GM12864 (cell line): ENCODE results near the gene CEP250.

Experiments
- DNase-seq: peaks from one replicate; pipeline ENCODE4 v3.0.0-alpha.2; 2011; ENCODE audit warnings: low read depth
- H3K4me3 ChIP-seq: 2 replicates; pipeline ENCODE4 v1.5.1; 2011; ENCODE audit warnings: mild to moderate bottlenecking, low read depth, low read length, control low read depth
- CTCF ChIP-seq: IDR thresholded peaks from 2 replicates; pipeline ENCODE4 v1.5.1; 2011; ENCODE audit warnings: low read depth, mild to moderate bottlenecking, moderate library complexity, low read length, control low read depth, inconsistent platforms; ENCODE audit errors: missing control alignments

Gene CEP250

DNA sequence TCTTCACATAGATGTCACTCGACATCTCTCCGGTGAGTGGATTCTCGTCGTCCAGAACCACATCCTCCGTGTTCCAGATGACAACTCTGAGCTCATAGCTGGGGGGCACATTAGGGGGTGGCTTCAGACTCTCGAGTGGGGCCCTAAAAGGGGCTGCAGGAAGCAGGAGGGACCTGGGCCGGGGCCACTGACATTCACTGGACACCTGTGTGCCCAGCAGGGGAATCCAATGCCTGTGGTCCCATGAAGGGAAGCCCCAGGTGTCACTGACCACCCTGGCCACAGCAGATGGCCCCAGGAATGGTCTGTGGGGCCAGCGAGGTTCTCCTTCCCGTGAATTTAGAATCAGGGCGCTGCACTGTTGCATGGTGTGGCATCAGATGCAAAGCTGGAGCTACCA, 105.1 kb downstream of the CEP250 start:
- TF ChIP-seq CTCF, result no peak
- DNase-seq, result no peak
- H3K4me3 ChIP-seq, result no peak overlapping the region

DNA sequence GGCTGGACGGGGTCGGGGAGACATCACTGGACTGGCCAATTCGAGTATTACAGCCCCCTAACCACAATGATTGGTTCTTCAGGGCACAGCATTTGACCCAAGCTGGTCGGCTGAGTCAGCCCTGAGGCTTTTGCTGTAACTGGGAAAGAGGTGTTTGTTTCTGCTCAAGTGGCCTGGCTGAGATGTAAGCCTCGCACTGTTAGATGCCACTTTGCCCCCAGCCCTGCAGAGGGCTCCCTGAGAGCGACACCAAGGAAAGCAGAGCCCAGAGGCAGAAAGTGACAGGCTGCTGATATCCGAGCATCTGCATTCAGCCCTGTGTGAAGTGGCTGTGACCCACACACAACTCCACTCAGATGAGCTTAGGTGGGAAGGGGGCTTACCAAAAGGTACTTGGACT, 105.9 kb downstream of the CEP250 start:
- H3K4me3 ChIP-seq, result no peak overlapping the region
- DNase-seq, result no peak
- TF ChIP-seq CTCF, result peak; percentile 56

DNA sequence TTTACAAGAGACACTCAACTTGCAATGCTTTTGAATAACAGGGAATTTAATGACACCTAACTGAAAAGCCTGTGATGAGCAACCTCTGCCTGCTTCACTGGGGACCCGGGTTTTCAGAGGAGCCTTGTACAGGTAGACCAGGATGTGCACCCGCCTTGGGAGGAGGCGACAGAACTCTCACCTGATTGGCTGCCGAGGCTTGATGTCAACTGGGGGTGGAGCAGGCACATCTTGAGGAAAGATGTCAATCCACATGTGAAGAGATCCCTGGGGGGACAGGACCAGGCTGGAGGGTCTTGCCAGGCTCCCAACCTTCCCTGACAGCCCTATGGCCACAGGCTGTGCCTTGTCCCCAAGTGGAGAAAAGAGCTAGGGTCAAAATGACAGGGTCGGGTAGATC, 106.3 kb downstream of the CEP250 start:
- TF ChIP-seq CTCF, result no peak
- DNase-seq, result no peak
- no peak overlapping the region for H3K4me3 ChIP-seq

GRCh38 chr20:35562541-35563110, 107.2 kb downstream of the CEP250 start:
- TF ChIP-seq CTCF, result no peak
- no peak for DNase-seq
- H3K4me3 ChIP-seq, result no peak overlapping the region

DNA sequence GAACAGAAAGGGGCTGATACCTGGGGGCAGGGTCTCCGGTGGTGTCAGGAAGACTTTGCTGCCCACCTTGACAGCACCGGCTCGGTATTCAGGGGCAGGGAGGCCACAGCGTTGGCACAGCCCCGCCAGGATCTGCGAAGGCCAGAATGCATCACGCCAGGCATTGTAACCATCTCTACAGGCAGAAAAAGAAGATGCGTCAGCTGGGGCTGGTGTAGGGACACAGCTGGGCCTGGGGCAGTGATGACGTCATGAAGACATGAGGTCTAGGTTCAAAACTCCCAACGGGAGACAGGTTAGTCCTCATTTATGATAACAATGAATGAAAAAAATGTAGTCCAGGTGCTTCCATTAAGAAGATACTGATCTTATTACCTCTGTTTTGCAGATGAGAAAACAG, 108.4 kb downstream of the CEP250 start:
- DNase-seq, result no peak
- no peak overlapping the region for H3K4me3 ChIP-seq
- no peak for TF ChIP-seq CTCF

GRCh38 chr20:35564905-35565304, 109.5 kb downstream of the CEP250 start:
- H3K4me3 ChIP-seq, result no peak overlapping the region
- TF ChIP-seq CTCF, result no peak

DNA sequence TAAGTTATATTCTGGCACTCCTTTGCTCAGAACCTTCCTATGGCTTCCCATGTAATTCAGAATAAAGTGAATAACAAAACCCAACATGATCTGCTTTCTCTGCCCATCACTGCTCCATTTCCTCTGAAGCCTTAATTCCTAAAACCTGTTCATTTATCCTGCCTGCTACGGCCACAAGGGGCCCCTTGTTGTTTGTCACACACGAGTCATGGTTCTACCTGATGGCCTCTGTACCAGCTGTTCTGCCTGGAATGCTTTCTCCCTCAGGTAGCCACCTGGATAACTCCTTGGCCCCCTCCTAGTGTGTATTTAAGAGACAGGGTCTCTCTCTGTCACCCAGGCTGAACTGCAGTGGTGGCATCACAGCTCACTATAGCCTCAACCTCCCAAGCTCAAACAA, 113.2 kb downstream of the CEP250 start:
- peak; percentile 37 for TF ChIP-seq CTCF
- no peak for DNase-seq
- H3K4me3 ChIP-seq, result no peak overlapping the region

More at GRCh38 chr20:35564905-35565304, 109.5 kb downstream of the CEP250 start:
- DNase-seq, result no peak
